GM18867 (cell line): ENCODE data around the gene TSPAN1.

Experiments used
- ATAC-seq: cut with Tn5 transposase; IDR thresholded peaks from one replicate; pipeline ENCODE4 v1.9.1; 2021; ENCODE audit warnings: mild to moderate bottlenecking, moderate library complexity; ENCODE audit not compliant: unreplicated experiment

Gene TSPAN1

GRCh38 chr1:46159516-46159915 lies 15.4 kb upstream of the TSPAN1 start:
- peak; percentile 54 for ATAC-seq

- no peak for ATAC-seq
These were observed 14.7 kb upstream of the TSPAN1 start for GRCh38 chr1:46160212-46160611.

GRCh38 chr1:46166521-46167462 lies 8.1 kb upstream of the TSPAN1 start:
- ATAC-seq: no peak

GRCh38 chr1:46168477-46168876 lies 6.4 kb upstream of the TSPAN1 start:
- ATAC-seq: no peak

- no peak for ATAC-seq
These were observed 5.0 kb upstream of the TSPAN1 start for GRCh38 chr1:46169811-46170454.

GRCh38 chr1:46171351-46171750 lies 3.5 kb upstream of the TSPAN1 start:
- no peak for ATAC-seq

- ATAC-seq: no peak
These were observed 3.0 kb upstream of the TSPAN1 start for GRCh38 chr1:46171871-46172270.

GRCh38 chr1:46172321-46172720 lies 2.6 kb upstream of the TSPAN1 start:
- ATAC-seq: no peak

- no peak for ATAC-seq
These were observed 1.5 kb upstream of the TSPAN1 start for GRCh38 chr1:46173361-46173856.

GRCh38 chr1:46175243-46175642 lies 356 bp downstream of the TSPAN1 start:
- ATAC-seq: no peak

- no peak for ATAC-seq
These were observed 1.5 kb downstream of the TSPAN1 start, which contains the start of gene P3R3URF for GRCh38 chr1:46176211-46176865. TSS of gene P3R3URF (minus strand) at chr1:46176488. CDS start at chr1:46176471, 17 bp downstream.

GRCh38 chr1:46179138-46180081 lies 4.5 kb downstream of the TSPAN1 start:
- ATAC-seq: peak; percentile 41

- ATAC-seq: no peak
These were observed 5.3 kb downstream of the TSPAN1 start for GRCh38 chr1:46180082-46180616.

GRCh38 chr1:46181343-46182260 lies 6.7 kb downstream of the TSPAN1 start:
- ATAC-seq: no peak

GRCh38 chr1:46183079-46183847 lies 8.4 kb downstream of the TSPAN1 start:
- ATAC-seq: no peak

- ATAC-seq: peak; percentile 47
These were observed 9.2 kb downstream of the TSPAN1 start for GRCh38 chr1:46183926-46184557.

GRCh38 chr1:46184920-46185658 lies 10.2 kb downstream of the TSPAN1 start:
- no peak for ATAC-seq
